K562 (cell line): ENCODE measurements around the gene MAN1A1. TPM values are rescaled to one million over a fixed set of nuclear protein-coding genes. Genes with fewer than 3 reads are reported as not detected.

Experiments used
- BRD9 ChIP-seq: fragments of 450-650 bp; IDR thresholded peaks from 2 replicates; pipeline ENCODE4 v1.6.1; 2018; ENCODE audit warnings: low read depth; ENCODE audit not compliant: partially characterized antibody
- CBX8 ChIP-seq: fragments of 200-600 bp; sonication (generic); IDR thresholded peaks from 2 replicates; pipeline ENCODE4 v1.6.1; 2012; ENCODE audit warnings: borderline replicate concordance, mixed run types, low read depth, mild to moderate bottlenecking, moderate library complexity, mixed read lengths, low read length, control low read depth, inconsistent platforms; ENCODE audit not compliant: poor library complexity, severe bottlenecking; ENCODE audit errors: extremely low read depth
- CREB5 ChIP-seq: fragments of 250-450 bp; sonication (Bioruptor Pico); IDR thresholded peaks from 2 replicates; pipeline ENCODE4 v1.5.0; 2020; ENCODE audit warnings: mild to moderate bottlenecking
- DDX20 ChIP-seq: fragments of 450-650 bp; IDR thresholded peaks from 2 replicates; pipeline ENCODE4 v1.6.1; 2016; ENCODE audit warnings: missing genetic modification characterization, low read depth, mild to moderate bottlenecking, missing compliant biosample characterization, moderate library complexity
- E2F8 ChIP-seq: fragments of 450-650 bp; IDR thresholded peaks from 2 replicates; pipeline ENCODE4 v1.7.1; 2018; ENCODE audit warnings: mild to moderate bottlenecking, low read depth; ENCODE audit not compliant: partially characterized antibody
- HDAC3 ChIP-seq: fragments of 450-650 bp; IDR thresholded peaks from 2 replicates; pipeline ENCODE4 v1.6.1; 2018; ENCODE audit warnings: borderline replicate concordance, mild to moderate bottlenecking, moderate library complexity; ENCODE audit not compliant: partially characterized antibody
- ILK ChIP-seq: fragments of 450-650 bp; IDR thresholded peaks from 2 replicates; pipeline ENCODE4 v1.6.1; 2016; ENCODE audit warnings: missing genetic modification characterization, low read depth, mild to moderate bottlenecking, missing compliant biosample characterization, moderate library complexity, borderline replicate concordance
- NFIX ChIP-seq: fragments of 250-450 bp; sonication (Bioruptor Pico); IDR thresholded peaks from 2 replicates; pipeline ENCODE4 v1.4.0; 2020; ENCODE audit warnings: low read depth, mild to moderate bottlenecking, moderate library complexity
- NRF1 ChIP-seq, 2 experiments: fragments of 450-650 bp; IDR thresholded peaks in 1 of 2; conservative IDR thresholded peaks in 1 of 2; 2 replicates each; pipeline ENCODE4 v1.6.1; 2014; ENCODE audit warnings: mild to moderate bottlenecking in 2 of 2
- SIN3B ChIP-seq: fragments of 450-650 bp; IDR thresholded peaks from 2 replicates; pipeline ENCODE4 v1.6.1; 2017; ENCODE audit warnings: low read depth, mild to moderate bottlenecking, moderate library complexity
- SNRNP70 ChIP-seq: fragments of 200-400 bp; formaldehyde crosslinking; optimal IDR thresholded peaks from 2 replicates; pipeline ENCODE3; 2017; ENCODE audit warnings: low read depth, low read length
- SP2 ChIP-seq: IDR thresholded peaks from 2 replicates; pipeline ENCODE4 v1.6.1; 2011; ENCODE audit warnings: mild to moderate bottlenecking, low read depth, low read length, moderate library complexity; ENCODE audit not compliant: poor library complexity, severe bottlenecking; ENCODE audit errors: extremely low read depth
- TCFL5 ChIP-seq: fragments of 250-450 bp; sonication (Bioruptor Pico); conservative IDR thresholded peaks from 2 replicates; pipeline ENCODE4 v1.6.1; 2021; ENCODE audit warnings: mild to moderate bottlenecking, moderate library complexity, matching md5 sums
- ZBTB26 ChIP-seq: fragments of 450-650 bp; formaldehyde crosslinking; IDR thresholded peaks from 2 replicates; pipeline ENCODE4 v1.4.0; 2022; ENCODE audit warnings: missing genetic modification characterization
- ZC3H4 ChIP-seq: sonication (generic); formaldehyde crosslinking; IDR thresholded peaks from 2 replicates; pipeline ENCODE4 v1.9.0; 2021; ENCODE audit warnings: missing genetic modification reagents, borderline replicate concordance
- ZNF57 ChIP-seq: fragments of 450-650 bp; formaldehyde crosslinking; IDR thresholded peaks from 2 replicates; pipeline ENCODE4 v1.4.0; 2020; ENCODE audit warnings: mild to moderate bottlenecking, moderate library complexity
- polyA plus RNA-seq, 8 experiments: library from polyadenylated mRNA; depleted of rRNA in 4 of 8; stranded (reverse) in 5 of 8; unstranded in 3 of 8; fragments of >200 nt; fragmentation: Nextera tagmentation in 2 of 8; fragmentation: Illumina TruSeq in 1 of 8; extraction: Ambion mirVana in 2 of 8; extraction: Trizol in 1 of 8; gene quantifications; 2 replicates each; pipeline versions ENCODE4 v1.2.1 to v1.2.3, GENCODE V29; 2011 to 2014; ENCODE audit warnings: inconsistent platforms in 1 of 8, missing spikeins in 1 of 8
- total RNA-seq, 7 experiments: library from RNA; depleted of rRNA in 6 of 7; stranded (reverse); fragments of >200 nt in 6 of 7; fragmentation: Illumina TruSeq in 2 of 7; extraction: Trizol in 2 of 7; gene quantifications; 2 replicates each; pipeline versions ENCODE4 v1.2.1 to v1.2.3, GENCODE V29; 2011 to 2021; ENCODE audit warnings: low replicate concordance in 1 of 7
- TF ChIP-seq, protein P1 (sequence below): fragments of 250-450 bp; sonication (Bioruptor Pico); IDR thresholded peaks from 2 replicates; pipeline ENCODE4 v1.8.0; 2022; ENCODE audit warnings: inconsistent platforms

MAN1A1 gene
- total and polyA plus RNA-seq, 9 of the 15 experiments (the other 6 are each of a cell fraction or from before 2014, with no cell fraction given): 24.5 to 78.4 (median 59.7) TPM

DNA sequence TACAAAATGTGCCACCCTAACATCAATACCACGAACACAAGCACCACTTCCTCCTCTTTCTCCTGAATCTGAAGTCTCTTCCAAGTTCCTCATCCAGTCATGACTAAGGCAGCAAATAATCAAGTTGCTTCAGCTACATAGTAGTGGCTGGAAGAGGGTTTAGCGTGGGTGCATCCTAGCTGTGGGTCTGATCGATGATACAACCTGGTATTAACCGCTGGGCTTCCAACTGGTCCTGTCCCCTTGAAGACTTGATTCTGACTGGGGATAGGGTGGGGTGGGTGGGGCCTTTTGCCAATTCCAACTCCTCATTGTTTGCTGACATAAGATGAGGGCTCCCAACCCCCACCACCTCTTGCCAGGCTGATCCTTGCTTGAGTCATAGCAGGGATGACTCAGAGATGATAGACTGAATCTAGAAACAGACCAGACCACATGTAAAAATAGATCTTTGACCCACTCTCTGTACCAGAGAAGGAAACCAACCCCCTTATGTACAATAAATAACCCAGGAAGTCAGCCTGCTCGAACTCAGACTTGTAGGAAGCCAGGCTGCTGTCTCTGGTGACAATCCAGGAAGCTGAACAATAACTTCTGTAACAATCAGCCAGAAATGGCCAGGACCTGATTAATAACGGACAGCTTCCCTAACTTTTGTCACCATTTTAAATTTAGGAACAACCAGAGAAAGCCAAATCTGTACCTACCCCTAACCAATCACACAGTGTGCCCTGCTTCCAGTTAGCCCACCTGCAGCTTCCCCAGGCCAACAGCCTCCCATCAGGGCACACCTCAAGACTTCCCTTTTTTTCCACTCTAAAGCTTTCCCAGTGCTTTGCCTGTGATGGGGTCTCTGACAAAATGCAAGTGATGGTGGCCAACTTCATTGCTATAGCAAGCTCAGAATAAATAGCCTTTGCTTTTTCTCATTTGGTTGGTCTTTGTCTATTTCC is 202.2 kb downstream of the MAN1A1 start (continued):
- TF ChIP-seq CREB5 (CRISPR knock-in tag): no peak
- no peak for TF ChIP-seq ZBTB26
- no peak for TF ChIP-seq BRD9
- TF ChIP-seq ZC3H4 (CRISPR knock-in tag): no peak
- TF ChIP-seq TCFL5 (CRISPR knock-in tag): no peak
- no peak for TF ChIP-seq ZNF57 (CRISPR knock-in tag)
- no peak for TF ChIP-seq ILK (tag)
- no peak for TF ChIP-seq NFIX (CRISPR knock-in tag)
- TF ChIP-seq, protein P1, sequence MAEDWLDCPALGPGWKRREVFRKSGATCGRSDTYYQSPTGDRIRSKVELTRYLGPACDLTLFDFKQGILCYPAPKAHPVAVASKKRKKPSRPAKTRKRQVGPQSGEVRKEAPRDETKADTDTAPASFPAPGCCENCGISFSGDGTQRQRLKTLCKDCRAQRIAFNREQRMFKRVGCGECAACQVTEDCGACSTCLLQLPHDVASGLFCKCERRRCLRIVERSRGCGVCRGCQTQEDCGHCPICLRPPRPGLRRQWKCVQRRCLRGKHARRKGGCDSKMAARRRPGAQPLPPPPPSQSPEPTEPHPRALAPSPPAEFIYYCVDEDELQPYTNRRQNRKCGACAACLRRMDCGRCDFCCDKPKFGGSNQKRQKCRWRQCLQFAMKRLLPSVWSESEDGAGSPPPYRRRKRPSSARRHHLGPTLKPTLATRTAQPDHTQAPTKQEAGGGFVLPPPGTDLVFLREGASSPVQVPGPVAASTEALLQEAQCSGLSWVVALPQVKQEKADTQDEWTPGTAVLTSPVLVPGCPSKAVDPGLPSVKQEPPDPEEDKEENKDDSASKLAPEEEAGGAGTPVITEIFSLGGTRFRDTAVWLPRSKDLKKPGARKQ (CRISPR knock-in tag): no peak
- TF ChIP-seq E2F8: no peak
- peak; percentile 75 for TF ChIP-seq HDAC3
- TF ChIP-seq SP2: no peak
- TF ChIP-seq DDX20: no peak
- TF ChIP-seq CBX8: no peak
- TF ChIP-seq SIN3B: no peak
- no peak for TF ChIP-seq NRF1 (conservative IDR thresholded peaks at IDR 0.05 in 1 of 2, IDR thresholded peaks at IDR 0.05 in 1 of 2)
- TF ChIP-seq SNRNP70: no peak
